M059J (cell line): ENCODE measurements around the gene NTM. TPM values are rescaled to one million over a fixed set of nuclear protein-coding genes. Genes with fewer than 3 reads are reported as not detected.

Source experiments
- DNase-seq: peaks from one replicate; pipeline ENCODE4 v3.0.0-alpha.2; 2012; ENCODE audit warnings: low read depth
- total RNA-seq: library from RNA; depleted of rRNA; stranded (reverse); fragments of >200 nt; shearing (Covaris generic); gene quantifications from 2 replicates; pipeline ENCODE4 v1.2.3, GENCODE V29; 2014

The NTM gene
- total RNA-seq, 1 experiment from 2014 or later: 1.5 TPM

DNA sequence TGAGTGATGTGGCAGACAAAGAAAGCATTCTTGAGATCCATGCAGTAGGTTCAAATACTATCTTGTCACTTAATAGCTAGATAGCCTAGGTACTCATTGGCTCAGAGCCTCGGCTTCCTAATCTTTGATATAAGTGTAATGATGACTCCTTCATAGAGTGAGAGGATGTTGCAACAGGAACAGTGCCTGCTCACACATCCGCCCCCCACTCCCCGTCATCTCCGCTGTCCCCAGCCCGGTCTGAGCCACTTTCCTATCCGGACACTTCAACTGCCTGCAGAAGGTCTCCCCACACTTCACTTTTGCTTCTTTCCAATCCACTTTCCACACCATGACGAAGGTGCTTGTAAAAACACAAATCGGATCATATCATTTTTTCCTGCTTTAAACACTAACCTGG, 128.8 kb downstream of the NTM start:
- no peak for DNase-seq

- no peak for DNase-seq
Measured at GRCh38 chr11:131503017-131503416, 132.6 kb downstream of the NTM start.

- DNase-seq: no peak
Measured at GRCh38 chr11:131504199-131504949, 134.0 kb downstream of the NTM start.

DNA sequence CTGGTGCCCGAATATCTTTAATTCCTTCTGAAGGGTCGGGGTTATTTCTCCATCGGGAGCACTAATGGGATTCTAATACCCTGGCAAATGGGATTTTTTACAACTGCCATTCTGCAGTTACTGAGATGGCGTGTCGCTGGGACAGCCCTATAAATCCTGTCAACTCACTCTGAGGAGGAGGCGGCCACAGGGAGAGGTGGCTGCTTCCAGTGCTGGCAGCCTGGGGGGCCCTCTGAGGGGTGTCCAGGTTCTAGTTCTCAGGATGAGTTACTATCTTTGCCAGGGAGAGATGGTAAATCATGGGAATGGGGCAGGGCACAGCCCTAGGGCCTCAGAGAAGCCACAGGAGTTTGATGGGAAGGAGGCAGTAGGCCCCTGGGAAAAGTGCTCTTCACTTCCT, 135.9 kb downstream of the NTM start:
- DNase-seq: no peak

- no peak for DNase-seq
Measured at GRCh38 chr11:131510662-131511061, 140.2 kb downstream of the NTM start.

DNA sequence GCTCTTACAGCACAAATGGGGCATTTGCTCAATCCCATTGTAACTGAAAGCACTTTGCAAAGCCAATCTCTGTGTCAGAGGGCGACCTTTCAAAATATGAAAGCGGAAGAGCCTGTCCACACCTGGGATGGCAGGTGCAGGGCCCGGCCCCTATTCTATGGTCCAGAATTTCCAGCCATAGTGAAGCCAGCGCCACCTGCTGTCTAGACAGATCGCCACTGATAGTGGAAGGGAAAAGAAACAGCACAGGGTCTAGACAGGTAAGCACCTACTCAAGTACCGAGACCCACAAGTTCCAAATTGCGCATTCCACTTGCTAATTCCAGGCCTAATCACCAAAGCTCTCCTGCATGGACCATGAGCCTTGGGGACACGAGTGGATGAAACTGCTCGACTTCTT, 141.4 kb downstream of the NTM start:
- no peak for DNase-seq

- no peak for DNase-seq
Measured at GRCh38 chr11:131512228-131512627, 141.8 kb downstream of the NTM start.

DNA sequence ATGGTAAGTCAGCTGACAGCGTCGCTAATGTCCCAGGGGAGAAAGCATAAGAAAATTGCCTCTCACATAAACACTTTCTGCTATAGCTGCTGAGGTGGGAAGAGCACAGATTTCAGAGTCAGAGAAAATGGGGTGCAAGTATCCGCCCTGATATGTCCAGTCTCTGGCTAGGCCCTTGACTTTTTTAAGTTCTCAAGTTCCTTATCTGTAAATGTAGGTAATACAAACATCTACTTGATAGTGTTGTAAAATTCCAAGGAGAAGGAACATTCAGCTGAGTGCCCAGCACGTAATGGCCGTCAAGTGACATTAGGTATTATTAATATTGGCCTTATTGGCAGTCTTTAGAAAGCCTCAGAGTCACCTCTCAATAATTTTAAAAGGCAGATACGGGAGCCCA, 143.6 kb downstream of the NTM start:
- no peak for DNase-seq

DNA sequence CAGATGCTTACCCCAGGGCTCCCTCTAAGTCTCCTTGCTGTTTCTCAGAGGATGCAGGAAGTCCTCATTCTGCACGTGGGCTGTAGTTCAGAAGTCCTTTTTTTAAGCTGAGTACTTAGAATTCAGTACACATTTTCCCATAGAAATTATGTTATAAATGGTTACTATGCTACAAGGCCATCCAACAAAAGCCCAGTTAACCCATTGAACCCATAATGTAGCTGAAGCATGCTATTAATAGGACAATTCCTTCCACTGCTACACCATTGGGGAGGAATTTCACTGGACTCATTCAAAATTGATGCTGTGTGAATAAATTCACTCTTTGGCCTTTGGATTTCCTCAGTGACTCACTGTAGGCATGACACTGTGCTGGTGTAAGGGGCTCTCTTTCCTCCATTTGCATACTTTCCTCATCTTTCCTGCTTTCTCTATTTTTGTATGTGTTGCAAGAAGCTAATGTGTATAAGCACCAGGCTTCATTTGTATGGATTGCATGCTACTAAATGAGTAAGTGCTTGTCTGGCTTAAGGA, 148.0 kb downstream of the NTM start:
- no peak for DNase-seq

DNA sequence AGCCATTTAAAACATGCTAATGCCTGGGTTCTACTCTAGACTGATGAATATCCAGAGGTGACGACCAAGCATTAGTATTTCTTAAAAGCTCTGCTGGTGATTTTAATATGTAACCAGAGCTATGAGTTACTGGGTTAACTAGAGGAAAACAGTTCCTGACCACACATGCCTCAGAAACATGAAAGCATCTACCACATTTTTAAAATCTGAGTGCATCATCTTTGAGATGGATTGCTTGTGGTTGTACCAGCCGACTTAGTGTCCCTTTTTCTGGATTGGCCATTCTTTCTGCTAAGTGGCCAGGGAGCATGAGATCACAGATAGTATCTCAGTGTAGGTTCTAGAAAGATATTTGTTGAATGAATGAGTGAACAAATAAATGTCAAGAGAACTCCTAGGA, 152.4 kb downstream of the NTM start:
- DNase-seq: no peak

- no peak for DNase-seq
Measured at GRCh38 chr11:131530407-131530806, 160.0 kb downstream of the NTM start.

GRCh38 chr11:131533149-131533548, 162.7 kb downstream of the NTM start:
- DNase-seq: no peak

DNA sequence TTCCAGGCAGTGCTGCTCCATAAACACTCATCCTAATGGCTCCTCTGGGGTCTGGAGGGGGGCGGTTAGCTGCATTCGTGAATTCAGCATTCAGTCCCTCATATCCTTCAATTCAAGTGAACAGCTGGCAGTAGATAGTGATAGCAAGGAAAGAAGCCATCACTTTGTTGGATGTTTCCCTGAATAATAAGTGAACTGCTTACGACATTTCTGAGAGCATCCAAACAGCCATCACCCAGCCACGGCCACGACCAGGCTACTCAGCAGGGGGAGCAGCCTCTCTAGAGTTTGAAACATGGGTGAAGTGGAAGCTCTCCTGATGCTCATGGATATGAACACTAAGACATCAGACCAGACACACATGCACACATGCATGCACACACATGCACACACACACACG, 163.6 kb downstream of the NTM start:
- no peak for DNase-seq

DNA sequence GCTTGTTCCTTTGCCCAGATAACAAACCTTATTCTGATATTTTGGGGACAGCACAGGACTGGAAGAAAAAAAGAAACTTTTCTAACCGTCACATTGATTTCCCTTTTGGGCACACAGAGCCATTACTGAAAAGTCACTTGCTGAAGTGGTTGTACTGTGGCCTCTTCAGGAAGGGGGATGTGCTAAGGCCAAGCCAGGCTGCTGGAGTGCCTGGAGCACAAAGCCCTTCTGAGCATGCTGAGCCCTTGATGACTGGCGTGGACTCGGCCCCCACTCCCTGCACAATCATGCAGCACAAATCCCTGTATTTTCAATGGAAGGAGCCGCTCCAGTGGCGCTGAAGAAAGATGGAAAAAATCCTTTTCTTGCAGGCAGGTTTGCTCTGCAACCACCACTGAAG, 164.2 kb downstream of the NTM start:
- no peak for DNase-seq

DNA sequence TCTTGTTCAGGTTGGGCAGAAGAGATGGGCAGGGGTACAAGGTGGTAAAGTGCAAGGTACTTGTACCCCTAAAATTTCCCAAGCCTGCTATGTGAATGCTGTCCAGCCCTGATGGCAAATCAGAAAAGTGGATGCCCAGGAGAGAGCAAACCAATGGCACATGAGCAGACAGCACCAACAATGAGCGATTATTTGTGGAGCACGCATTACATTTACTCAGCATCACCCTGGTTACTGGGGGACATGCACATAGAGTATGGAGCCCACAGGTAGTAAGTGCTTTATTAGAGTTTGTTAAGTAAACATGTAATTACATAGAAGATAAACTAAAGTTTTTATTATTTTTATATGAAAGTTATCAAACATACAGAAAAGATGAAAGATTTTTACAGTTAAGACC, 165.7 kb downstream of the NTM start:
- DNase-seq: no peak

DNA sequence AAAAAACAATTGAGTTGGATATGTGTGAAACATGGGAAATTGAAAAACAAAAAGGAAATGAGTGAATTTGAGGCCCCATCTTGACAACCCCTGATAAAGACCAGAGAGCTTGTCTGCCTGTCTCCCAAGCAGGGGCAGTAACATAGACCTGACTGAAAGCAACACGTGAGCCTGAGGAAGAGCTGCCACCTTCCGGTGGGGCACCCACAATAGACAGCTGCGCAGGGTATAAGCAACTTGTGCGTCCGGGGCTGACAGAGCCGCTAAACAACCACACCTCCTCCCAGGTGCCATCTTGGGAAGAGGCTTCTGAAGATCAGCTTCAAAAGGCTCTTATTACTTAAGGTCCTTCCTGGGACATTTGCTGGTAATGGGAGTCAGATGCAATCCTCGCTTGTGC, 166.8 kb downstream of the NTM start:
- no peak for DNase-seq

DNA sequence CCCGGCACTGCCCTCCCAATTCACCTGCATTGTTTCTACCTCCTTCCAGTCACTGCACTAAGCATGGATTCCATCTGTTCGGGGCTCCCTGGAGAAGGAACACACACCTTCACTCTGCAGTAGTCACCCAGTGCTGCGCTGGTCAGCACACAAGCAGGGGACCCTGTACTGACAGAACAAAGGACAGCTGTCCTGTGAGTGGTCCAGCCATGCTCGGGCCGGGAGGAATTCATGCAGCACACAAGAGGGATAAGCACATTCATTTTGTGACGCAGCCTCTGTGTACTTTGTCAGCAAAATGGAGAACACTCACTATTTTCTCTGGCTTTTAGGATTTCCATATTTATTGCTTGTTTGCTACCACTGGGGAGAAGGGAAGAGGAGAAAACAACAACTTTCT, 167.3 kb downstream of the NTM start:
- DNase-seq: no peak

GRCh38 chr11:131538322-131538721, 167.9 kb downstream of the NTM start:
- no peak for DNase-seq

GRCh38 chr11:131540676-131541075, 170.3 kb downstream of the NTM start:
- DNase-seq: no peak

DNA sequence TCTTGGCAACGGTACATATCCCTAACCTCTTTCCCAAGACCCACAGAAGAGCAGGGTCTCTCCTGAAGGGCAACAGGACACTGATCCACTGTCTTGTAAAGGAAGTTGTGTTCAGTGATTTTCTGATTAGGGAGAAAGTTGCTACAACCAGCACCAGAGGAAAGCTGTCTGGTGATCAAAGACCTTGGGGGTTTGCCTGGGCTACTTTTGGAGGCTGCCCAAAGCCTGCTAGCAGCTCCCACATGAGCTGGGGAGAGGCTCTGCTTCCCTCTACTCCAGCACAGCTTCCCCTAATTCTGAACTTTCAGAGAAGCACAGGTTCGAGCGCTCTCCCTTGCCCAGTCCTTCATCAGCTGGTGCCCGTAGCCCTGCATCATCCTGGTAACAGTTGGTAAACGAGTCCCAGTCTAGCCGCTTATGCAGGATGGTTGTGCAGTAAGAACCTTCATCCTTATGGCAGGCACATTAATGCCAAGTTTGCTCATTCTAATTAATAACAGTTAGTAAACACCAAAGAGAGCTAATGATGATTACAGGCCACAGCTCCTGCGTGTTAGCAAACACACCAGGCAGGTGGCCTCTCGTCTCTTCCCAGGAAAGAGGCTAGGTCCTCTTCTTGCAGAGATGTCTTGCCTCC, 173.1 kb downstream of the NTM start:
- no peak for DNase-seq

DNA sequence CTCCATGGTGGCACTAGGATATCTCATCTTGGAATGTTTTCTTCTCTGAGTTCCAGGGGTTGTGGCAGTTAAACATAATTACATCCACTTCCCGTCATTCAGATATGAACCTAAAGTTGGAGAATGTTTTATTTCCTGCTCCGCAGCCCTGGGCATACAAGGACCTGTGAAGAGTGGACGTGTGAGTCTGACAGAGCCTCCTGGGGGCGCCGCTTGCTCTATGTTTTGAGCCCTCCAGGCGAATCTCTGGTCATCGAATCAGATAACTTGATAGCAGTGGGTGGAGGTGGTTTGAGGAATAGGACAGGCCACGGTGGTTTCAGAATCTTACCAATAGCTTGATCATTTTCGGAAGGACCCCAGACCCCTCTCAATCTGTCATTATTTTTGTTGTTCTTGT, 174.2 kb downstream of the NTM start:
- no peak for DNase-seq

- no peak for DNase-seq
Measured at GRCh38 chr11:131546218-131546895, 175.9 kb downstream of the NTM start.

GRCh38 chr11:131549099-131549498, 178.7 kb downstream of the NTM start:
- no peak for DNase-seq
